Activated CD8-positive, alpha-beta memory T cell treated with anti-CD3 and anti-CD28 coated beads for 4 hours (primary cell): ENCODE data around the gene PTPRN2.
"Not testable (repeated sequence)": the region's sequence is repeated elsewhere in the genome, so short reads cannot be mapped to it uniquely, and the experiment has no call there.

ENCODE experiments used
- DNase-seq, 2 donors: peaks; one replicate each; pipeline ENCODE4 v3.0.0-alpha.2; 2020; ENCODE audit warnings: low read depth in 2 of 2

PTPRN2 gene

DNA sequence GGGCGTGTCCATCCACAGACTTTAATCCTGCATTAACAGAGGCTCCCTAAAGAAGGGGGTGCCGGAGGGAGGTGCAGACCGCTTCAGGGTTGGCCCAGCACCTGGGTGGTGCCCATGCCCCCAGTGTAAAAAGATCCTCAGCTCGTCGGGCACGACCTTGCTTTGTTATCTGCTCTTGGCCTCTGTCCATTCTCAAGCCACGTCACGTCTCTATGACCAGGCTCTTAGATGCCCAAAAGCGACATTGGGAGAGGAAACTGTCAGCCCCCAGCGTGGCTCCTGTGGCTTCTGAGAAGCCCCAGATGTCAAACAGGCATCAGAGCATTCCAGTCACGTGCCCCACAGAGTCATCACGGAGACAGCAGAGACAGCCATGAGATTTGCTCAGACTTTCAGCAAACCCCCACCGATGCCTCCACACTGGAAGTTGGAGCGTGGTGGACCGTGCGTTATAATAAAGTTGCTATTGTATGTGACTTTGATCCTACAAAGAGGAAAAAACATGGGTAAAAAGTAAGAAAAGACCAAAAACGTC, 55.5 kb downstream of the PTPRN2 start:
- no peak for DNase-seq

DNA sequence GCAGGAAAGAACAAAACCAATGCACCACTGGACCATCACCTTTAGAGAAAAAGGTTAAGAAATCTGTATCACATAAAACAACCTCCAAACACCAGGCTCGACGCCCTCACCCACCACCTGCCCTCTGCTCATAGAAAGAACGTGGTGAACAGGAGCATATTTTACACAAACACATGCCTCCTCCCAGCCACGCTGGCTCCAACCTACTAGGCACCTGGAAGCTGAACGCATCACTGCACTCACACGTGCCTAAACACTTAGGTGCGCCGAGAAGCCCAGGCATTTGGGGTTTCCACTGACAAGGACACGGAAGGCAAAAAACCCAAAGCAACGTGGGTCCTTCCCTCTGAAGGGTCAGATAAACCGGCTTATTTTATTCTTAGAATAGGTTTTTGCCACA, 56.0 kb downstream of the PTPRN2 start:
- no peak for DNase-seq

DNA sequence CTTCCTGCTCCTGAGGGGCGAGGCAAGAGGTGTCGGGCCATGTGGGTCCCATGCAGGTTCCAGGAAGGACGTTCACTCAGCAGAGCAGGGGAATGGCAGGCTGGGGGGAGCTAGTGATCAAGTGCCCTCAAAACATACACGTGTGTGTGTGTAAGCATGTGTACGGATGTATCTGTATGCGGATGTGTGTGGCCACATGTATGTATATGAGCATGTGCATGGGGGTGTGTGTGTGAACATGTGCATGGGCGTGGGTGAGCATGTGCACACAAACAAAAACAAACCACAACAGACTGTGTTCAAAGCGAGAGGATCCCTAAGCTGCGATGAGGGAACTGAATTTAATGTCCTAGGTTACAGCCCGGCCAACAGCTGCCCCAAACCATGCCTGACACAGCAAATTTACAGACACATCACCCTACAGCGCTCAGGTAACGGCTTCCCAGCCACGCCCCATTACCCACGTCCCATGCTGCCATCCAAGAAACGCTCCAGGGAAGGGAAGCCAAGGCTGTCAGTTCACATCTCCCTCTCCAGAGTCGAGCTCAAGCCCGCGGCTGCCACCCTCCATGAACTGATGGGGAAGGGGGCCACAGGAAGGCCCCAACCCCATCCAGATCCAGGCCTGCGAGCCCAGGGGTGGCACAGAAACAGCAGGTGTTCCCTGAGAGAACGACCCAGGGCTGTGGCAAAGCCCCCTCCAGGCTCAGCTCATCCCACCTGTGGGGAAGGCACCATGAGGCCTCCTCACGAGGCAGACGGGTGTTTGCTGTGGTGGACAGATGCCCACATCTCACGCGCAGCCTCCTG, 56.6 kb downstream of the PTPRN2 start:
- no peak for DNase-seq

DNA sequence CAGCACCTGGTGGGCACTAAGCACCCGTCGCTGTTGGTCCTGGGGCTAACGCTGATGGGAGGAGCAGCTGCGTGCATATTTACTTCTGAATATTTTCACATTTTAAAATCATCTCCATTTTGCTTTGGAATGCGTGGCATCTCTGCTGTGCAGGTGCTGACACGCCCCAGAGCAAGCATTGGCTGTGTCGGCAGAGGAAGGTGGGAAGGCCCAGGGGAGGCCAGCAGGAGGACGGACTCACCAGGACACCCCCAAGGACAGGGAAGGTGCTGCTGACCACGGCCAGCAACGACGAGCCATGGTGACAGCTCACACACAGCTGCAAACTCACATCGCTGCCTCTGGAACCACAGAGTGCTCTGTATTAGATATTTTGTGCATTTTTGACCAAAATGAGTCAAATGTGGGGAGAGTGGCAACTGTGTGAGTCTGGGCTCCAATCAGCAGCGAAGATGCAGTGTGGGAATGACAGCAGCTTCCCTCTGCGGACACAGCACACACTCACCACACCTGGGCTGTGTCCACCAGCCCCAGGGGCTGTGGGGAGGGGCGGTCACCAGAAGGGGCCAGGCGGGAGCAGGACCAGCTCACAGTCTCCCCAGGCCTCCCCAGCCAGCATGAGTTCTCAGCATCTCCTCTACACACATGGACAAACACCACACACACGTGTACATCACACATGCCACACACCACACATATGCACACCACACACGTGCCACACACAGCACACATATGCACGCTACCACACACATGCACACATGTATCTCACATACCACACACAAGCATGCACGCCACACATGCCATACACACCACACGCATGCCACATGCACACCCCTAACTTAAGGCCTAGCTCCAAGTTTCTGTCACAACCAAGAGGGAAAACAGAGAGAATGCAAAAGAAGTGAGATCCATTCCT, 58.2 kb downstream of the PTPRN2 start:
- DNase-seq: no peak

DNA sequence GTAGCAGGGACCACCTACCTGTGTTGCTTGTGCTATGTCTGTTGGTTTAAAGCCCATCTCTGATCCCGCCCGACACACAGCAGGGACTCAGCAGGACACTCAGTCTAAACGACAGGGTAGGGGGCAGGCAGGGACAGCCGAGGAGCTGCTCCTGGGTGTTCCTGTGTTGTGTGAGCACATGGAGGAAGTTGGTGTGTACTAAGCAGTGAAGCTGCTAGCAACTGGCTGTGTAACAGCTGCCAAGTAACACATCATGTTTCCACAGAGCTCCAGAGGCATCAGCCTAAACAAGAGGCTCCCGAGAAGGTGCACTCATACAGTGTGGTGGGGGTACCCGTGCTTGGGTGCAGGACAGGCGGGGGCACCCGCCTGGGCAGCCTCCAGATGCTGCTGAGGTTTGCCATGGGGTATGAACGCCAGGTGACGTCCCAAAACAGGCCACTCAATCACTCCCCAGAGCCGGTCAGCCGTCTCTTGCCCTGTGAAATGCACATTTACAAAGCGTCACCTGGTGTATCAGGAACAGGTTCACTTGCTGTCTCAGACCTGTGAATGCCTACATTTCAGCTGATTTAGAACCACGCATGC, 59.6 kb downstream of the PTPRN2 start:
- no peak for DNase-seq

DNA sequence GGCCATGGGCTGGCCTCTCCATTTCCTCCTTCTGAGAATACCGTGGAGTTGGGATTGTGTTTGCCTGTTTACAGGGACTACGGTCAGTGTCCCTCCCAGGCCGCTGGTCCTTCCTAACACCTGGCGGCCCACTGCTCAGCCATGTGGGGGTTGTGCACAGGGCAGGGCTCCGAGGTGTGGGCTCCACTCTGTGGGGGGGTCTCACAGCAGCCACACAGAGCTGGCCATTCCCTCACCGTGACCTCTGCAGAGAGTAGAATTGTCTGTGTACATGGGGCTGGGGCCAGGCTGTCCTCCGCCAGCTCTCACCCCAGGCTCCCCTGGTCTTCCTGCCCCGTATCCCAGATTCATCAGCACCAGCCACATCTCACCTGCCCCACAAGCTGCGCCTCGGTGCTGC, 60.1 kb downstream of the PTPRN2 start:
- DNase-seq: no peak

DNA sequence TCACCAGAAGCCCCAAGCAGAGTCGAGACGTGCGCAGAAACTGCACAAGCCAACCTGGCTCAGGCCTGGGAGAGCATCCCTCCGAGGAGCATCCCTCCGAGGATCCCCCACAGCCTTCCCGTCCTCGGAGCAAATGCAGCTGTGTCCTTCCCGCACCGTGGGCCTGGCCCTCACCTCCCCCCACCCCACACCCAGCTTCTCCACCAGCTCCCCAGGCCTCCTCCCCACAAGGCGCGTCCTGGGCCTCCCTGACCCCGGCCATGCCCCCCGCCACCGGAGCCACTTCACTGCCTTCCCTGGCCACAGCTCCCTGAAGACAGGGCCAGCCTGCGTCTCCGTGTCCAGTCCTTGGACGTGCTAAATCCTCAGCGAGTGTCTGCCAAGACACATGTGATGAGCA, 60.6 kb downstream of the PTPRN2 start:
- DNase-seq: no peak

DNA sequence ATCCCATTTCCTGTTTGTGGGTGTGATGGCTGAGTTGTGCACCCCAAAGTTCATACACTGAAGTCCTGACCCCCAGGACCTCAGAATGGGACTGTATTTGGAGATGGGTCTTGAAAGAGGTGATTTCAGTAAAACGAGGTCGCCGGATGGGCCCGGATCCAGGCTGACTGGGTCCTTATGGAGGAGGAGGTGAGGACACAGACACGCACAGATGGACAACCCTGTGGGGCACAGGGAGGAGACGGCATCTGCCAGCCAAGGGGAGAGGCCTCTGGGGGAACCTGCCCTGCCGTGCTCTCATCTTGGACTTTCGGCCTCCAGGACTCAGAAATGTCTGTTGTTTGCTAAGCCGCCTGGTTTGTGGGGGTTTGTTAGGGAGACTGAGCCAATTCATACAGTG, 61.1 kb downstream of the PTPRN2 start:
- no peak for DNase-seq

DNA sequence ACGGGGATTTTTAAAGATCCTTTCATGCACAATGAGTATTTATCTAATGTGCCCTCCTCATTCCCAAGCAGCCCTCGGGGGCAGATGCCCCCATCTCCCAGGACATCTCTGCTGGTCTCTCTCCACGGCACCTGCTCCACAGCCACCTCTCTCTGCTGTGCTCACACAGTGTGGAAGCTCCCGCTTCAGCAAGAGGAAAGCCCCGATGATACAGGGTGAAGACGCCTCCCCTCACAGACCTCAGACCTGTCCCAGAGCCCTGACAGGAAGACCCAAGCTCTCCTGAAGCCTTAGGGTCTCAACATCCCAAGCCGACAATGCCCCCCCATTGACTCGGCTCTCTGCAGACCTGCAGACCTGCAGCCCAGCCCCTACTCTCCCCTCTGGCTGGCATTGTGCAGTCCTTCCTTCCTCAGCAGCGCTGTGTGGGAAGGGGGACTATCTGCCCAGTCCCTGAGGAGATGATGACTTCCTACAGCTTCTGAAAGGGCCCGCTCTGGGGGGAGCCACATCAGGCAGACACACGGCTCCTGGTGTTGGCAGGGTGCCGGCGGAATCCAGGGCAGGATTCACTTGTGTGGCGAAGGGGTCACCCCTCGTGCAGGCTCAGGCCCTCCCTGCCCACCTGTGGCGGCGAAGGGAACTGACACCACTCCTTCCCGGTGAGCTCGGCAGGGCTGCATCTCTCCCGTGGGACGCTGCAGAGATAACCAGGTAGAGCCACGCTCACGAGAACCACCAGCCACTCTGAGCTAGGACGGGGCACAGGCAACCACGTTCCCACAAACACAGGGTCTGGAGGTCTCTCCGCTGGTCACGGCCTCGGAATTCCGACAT, 61.8 kb downstream of the PTPRN2 start:
- DNase-seq: no peak

DNA sequence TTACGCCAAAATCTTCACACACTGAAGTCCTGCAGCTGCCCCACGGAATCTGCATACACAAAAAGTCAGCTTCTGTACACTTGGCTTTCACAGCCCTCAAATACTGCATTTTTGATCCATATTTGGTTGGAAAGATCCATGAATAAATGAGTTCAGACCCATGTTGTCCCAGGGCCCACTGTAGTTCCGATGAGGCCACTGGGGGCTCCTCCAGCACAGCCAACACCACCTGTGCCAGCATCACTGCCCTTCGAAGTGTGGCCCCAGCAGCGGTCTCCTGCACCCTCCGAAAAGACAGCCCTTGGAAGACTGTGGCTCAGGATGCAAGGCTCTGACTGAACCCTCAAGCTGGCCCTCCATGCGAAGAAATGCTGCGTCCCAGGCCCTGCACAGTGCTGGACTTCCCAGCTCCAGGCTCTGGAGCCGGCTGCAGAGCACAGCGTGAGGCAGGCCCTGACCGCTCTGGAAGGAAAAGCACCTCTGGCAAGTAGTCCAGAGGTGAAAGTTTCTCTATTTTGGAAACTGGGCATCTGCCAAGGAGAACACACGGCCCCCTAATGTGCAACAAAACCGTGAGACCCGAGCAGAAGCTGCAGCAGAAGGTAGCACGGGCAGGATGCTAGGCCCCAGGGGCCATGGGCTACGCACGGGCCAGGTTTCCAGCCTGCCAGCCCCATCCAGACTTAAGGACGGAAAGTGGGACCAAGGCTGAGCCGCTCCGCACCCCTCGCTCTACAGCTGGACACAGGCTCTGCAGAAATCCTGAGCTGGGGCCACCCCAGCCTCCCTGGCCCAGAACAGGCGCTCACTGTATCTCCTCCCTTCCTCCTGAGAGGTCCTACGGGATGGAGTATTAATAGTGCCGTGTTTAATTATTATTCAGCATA, 62.6 kb downstream of the PTPRN2 start:
- DNase-seq: no peak

DNA sequence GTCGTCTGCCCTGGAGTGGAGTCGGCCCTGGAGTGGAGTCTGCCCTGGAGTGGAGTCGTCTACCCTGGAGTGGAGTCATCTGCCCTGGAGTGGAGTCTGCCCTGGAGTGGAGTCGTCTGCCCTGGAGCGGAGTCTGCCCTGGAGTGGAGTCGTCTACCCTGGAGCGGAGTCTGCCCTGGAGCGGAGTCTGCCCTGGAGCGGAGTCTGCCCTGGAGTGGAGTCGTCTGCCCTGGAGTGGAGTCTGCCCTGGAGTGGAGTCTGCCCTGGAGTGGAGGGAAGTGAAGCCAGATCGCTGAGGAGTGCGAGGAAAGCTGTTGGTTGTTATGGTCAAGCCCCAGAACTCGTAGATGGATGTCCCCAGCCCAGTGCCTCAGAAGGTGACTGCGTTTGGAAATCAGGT, 63.3 kb downstream of the PTPRN2 start:
- not testable (repeated sequence) for DNase-seq

DNA sequence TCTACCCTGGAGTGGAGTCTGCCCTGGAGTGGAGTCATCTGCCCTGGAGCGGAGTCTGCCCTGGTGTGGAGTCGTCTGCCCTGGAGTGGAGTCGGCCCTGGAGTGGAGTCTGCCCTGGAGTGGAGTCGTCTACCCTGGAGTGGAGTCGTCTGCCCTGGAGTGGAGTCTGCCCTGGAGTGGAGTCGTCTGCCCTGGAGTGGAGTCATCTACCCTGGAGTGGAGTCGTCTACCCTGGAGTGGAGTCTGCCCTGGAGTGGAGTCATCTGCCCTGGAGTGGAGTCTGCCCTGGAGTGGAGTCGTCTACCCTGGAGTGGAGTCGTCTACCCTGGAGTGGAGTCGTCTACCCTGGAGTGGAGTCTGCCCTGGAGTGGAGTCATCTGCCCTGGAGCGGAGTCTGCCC, 63.7 kb downstream of the PTPRN2 start:
- DNase-seq: not testable (repeated sequence)

DNA sequence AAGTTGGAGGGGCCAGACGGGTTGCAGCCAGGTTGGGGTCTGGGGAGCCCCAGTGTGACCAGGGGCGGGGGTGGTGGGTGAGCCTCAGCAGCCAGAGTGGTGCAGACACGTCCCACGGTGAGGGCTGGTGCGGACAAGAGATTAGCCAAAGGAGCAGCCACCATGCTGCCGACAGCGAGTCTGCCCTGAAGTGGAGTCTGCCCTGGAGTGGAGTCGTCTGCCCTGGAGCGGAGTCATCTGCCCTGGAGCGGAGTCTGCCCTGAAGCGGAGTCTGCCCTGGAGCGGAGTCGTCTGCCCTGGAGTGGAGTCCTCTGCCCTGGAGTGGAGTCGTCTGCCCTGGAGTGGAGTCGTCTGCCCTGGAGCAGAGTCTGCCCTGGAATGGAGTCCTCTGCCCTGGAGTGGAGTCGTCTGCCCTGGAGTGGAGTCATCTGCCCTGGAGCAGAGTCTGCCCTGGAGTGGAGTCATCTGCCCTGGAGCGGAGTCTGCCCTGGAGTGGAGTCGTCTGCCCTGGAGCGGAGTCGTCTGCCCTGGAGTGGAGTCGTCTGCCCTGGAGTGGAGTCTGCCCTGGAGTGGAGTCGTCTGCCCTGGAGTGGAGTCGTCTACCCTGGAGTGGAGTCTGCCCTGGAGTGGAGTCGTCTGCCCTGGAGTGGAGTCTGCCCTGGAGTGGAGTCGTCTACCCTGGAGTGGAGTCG, 64.3 kb downstream of the PTPRN2 start:
- DNase-seq: not testable (repeated sequence)

DNA sequence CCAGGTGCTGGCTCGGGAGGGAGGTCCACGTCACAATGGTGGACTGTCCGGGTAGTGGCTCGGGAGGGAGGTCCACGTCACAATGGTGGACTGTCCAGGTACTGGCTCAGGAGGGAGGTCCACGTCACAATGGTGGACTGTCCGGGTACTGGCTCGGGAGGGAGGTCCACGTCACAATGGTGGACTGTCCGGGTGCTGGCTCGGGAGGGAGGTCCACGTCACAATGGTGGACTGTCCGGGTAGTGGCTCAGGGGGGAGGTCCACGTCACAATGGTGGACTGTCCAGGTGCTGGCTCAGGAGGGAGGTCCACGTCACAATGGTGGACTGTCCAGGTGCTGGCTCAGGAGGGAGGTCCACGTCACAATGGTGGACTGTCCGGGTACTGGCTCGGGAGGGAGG, 65.8 kb downstream of the PTPRN2 start:
- DNase-seq: not testable (repeated sequence)

DNA sequence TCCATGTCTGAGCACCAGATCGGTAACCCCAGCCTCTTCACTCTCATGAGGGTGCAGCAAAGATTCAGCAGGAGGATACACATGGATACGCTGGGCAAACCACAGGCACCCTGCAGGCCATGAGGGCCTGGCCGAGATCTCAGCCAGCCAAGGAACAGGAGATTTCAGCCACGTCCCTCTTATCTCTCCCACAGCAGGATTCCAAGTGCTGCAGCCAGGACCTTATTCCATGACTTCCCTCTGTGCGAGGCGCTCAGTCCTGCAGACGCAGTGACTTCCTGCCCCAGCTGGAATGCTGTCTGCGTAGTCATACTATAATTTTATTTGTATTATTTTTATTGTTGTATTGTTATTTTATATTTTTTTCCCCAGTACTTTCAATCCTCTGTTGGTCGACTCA, 66.8 kb downstream of the PTPRN2 start:
- DNase-seq: no peak

DNA sequence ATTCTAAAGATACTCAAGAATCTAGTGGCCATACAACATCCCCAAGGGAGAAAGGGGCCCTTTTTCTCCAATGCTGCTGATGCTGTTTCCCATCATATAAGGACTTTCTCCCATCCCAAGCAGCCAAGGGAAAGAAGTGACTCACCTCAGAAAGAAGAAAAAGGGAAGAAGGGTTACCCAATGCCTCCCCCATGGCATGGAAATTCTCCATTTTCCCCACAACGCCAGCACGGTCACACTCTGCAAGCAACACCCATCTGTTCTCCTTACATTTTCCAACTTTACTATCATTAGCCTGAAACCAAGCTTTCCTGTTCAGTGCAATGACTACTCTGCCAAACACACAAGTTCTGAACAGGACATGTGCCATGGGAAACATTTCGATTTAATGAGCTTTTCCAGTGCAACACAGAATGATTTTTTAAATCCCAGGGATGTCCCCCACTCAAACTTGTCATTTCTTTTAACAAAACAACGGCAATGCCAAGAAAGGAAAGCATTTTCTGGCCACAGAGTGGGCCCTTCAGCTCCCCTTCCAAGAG, 67.9 kb downstream of the PTPRN2 start:
- DNase-seq: no peak

DNA sequence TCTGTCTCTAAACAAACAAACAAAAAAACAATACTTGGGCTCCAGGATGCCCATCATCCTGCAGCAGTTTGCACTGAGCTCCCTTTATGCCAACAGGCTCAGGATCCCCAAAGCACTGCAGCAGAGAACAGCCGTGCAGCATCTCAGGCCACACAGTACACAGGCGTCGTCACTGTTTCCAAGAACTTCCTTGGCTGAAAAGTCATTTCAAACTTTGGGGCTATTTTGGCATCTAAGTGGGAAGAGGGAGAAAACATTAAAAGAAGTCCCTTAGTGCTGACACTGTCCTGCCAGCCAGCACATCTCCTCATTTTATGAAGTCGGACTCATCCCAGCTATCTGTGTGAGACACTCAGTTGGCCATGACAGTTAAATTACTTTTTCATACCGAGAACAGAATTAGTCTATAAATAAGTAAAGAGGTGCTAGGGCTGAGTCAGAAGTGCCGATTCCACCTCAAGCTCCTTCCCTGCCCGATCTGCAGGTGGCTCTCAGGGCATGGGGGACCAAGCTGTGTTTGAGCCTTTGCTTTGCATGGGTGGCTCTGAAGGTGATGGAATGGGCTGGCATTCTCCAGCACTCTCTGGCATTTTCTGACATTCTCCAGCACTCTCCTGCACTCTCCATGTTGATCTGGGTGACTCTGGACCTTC, 68.5 kb downstream of the PTPRN2 start:
- no peak for DNase-seq

DNA sequence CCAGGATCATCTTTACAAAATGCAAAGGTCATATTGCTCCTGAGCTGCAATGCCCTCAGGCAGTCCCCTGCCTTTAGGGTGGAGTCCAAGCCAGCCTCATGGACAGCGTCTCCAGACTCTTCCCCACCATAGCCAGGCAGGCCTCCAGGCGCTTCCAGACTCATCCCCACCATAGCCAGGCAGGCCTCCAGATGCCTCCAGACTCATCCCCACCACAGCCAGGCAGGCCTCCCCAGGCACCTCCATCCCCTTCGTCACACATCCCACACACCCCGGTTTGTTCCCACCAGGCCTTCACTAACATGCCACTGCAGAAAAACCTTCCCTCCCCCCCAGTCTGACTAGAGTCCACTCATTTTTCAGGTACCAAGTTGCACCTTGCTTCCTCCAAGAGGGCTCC, 70.1 kb downstream of the PTPRN2 start:
- DNase-seq: no peak

DNA sequence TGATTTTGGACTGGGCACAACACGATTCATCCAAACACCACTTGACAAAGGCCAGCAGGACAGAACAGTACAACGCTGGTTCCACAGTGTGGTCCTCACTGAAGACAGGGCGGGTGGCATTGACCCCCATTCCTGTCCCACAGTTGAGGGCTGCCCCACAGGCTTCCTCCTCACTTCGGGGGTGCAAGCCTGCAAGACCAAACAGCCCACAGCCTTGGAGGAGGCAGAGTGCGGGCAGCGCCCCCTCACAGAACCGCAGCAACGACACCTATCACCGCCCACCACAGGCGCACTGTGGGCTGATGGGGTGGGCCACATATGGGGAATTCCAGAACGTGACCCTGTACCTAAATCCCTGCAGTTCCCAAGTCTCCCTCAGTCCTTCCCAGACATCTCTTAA, 70.6 kb downstream of the PTPRN2 start:
- DNase-seq: no peak
